HCT116 (cell line): ENCODE results near the gene C12orf57.

Experiments used
- CEBPB ChIP-seq: IDR thresholded peaks from 2 replicates; pipeline ENCODE4 v1.6.1; 2012; ENCODE audit warnings: low read depth
- EZH2 ChIP-seq: fragments of 200-600 bp; sonication (generic); IDR thresholded peaks from 2 replicates; pipeline ENCODE4 v1.6.1; 2017; ENCODE audit warnings: antibody characterized with exemption, mixed run types
- EZH2phosphoT487 ChIP-seq: fragments of 200-600 bp; IDR thresholded peaks from 2 replicates; pipeline ENCODE4 v1.6.1; 2018; ENCODE audit warnings: antibody characterized with exemption, borderline replicate concordance
- FOSL1 ChIP-seq: IDR thresholded peaks from 2 replicates; pipeline ENCODE4 v1.6.1; 2012; ENCODE audit warnings: low read depth
- POLR2A ChIP-seq: IDR thresholded peaks from 2 replicates; pipeline ENCODE4 v1.7.0; 2011; ENCODE audit warnings: borderline replicate concordance; ENCODE audit not compliant: insufficient read depth, insufficient read length; ENCODE audit errors: extremely low read depth
- SP1 ChIP-seq: IDR thresholded peaks from 2 replicates; pipeline ENCODE4 v1.6.1; 2012; ENCODE audit warnings: low read depth
- TCF7L2 ChIP-seq: IDR thresholded peaks from 2 replicates; pipeline ENCODE4 v1.7.0; 2011; ENCODE audit warnings: borderline replicate concordance, inconsistent platforms; ENCODE audit not compliant: insufficient read depth, insufficient read length; ENCODE audit errors: extremely low read depth
- YY1 ChIP-seq: IDR thresholded peaks from 2 replicates; pipeline ENCODE4 v1.6.1; 2011; ENCODE audit warnings: low read length, low read depth, moderate library complexity, mild to moderate bottlenecking; ENCODE audit not compliant: insufficient replicate concordance; ENCODE audit errors: extremely low read depth
- ZNF274 ChIP-seq: fragments of 200-500 bp; sonication (Bioruptor generic); IDR thresholded peaks from 2 replicates; pipeline ENCODE4 v1.6.1; 2014; ENCODE audit warnings: mild to moderate bottlenecking, low read depth, low read length, inconsistent platforms
- TF ChIP-seq, protein P1 (sequence below), 3 experiments: fragments of 200-600 bp in 1 of 3; sonication (generic) in 1 of 3; IDR thresholded peaks in 2 of 3; conservative IDR thresholded peaks in 1 of 3; 2 replicates each; pipeline ENCODE4 v1.5.1; 2012 to 2017; ENCODE audit warnings: low read depth in 2 of 3, low read length in 2 of 3, antibody characterized with exemption in 1 of 3, borderline replicate concordance in 1 of 3, control low read depth in 1 of 3, mild to moderate bottlenecking in 1 of 3, mixed read lengths in 1 of 3, mixed run types in 1 of 3, moderate library complexity in 1 of 3; ENCODE audit not compliant: insufficient read depth in 1 of 3
- TF ChIP-seq, protein P2 (sequence below): IDR thresholded peaks from 2 replicates; pipeline ENCODE4 v1.6.1; 2012; ENCODE audit warnings: low read depth

- TF ChIP-seq, protein P1, sequence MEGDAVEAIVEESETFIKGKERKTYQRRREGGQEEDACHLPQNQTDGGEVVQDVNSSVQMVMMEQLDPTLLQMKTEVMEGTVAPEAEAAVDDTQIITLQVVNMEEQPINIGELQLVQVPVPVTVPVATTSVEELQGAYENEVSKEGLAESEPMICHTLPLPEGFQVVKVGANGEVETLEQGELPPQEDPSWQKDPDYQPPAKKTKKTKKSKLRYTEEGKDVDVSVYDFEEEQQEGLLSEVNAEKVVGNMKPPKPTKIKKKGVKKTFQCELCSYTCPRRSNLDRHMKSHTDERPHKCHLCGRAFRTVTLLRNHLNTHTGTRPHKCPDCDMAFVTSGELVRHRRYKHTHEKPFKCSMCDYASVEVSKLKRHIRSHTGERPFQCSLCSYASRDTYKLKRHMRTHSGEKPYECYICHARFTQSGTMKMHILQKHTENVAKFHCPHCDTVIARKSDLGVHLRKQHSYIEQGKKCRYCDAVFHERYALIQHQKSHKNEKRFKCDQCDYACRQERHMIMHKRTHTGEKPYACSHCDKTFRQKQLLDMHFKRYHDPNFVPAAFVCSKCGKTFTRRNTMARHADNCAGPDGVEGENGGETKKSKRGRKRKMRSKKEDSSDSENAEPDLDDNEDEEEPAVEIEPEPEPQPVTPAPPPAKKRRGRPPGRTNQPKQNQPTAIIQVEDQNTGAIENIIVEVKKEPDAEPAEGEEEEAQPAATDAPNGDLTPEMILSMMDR (IDR thresholded peaks at IDR 0.05 in 2 of 3, conservative IDR thresholded peaks at IDR 0.05 in 1 of 3; ENCODE audit: borderline replicate concordance in 1 of 3, insufficient read depth in 1 of 3, low read depth in 2 of 3, low read length in 2 of 3), result no peak
- TF ChIP-seq EZH2, result no peak
- TF ChIP-seq SP1, result no peak
- TF ChIP-seq, protein P2, sequence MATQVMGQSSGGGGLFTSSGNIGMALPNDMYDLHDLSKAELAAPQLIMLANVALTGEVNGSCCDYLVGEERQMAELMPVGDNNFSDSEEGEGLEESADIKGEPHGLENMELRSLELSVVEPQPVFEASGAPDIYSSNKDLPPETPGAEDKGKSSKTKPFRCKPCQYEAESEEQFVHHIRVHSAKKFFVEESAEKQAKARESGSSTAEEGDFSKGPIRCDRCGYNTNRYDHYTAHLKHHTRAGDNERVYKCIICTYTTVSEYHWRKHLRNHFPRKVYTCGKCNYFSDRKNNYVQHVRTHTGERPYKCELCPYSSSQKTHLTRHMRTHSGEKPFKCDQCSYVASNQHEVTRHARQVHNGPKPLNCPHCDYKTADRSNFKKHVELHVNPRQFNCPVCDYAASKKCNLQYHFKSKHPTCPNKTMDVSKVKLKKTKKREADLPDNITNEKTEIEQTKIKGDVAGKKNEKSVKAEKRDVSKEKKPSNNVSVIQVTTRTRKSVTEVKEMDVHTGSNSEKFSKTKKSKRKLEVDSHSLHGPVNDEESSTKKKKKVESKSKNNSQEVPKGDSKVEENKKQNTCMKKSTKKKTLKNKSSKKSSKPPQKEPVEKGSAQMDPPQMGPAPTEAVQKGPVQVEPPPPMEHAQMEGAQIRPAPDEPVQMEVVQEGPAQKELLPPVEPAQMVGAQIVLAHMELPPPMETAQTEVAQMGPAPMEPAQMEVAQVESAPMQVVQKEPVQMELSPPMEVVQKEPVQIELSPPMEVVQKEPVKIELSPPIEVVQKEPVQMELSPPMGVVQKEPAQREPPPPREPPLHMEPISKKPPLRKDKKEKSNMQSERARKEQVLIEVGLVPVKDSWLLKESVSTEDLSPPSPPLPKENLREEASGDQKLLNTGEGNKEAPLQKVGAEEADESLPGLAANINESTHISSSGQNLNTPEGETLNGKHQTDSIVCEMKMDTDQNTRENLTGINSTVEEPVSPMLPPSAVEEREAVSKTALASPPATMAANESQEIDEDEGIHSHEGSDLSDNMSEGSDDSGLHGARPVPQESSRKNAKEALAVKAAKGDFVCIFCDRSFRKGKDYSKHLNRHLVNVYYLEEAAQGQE, result no peak
- no peak for TF ChIP-seq POLR2A
- TF ChIP-seq ZNF274, result no peak
- TF ChIP-seq CEBPB, result no peak
- TF ChIP-seq YY1, result no peak
- no peak for TF ChIP-seq EZH2phosphoT487
- TF ChIP-seq TCF7L2, result no peak
- TF ChIP-seq FOSL1, result no peak
Observed at GRCh38 chr12:6957741-6958608, 14.2 kb downstream of the C12orf57 start.
